HG02970 (cell line): Measurements from ENCODE around the gene SLC28A1.

Experiments used
- ATAC-seq: cut with Tn5 transposase; IDR thresholded peaks from one replicate; pipeline ENCODE4 v1.9.1; 2021; ENCODE audit warnings: mild to moderate bottlenecking, moderate library complexity, moderate number of reproducible peaks; ENCODE audit not compliant: unreplicated experiment, low FRiP score

Gene SLC28A1

DNA sequence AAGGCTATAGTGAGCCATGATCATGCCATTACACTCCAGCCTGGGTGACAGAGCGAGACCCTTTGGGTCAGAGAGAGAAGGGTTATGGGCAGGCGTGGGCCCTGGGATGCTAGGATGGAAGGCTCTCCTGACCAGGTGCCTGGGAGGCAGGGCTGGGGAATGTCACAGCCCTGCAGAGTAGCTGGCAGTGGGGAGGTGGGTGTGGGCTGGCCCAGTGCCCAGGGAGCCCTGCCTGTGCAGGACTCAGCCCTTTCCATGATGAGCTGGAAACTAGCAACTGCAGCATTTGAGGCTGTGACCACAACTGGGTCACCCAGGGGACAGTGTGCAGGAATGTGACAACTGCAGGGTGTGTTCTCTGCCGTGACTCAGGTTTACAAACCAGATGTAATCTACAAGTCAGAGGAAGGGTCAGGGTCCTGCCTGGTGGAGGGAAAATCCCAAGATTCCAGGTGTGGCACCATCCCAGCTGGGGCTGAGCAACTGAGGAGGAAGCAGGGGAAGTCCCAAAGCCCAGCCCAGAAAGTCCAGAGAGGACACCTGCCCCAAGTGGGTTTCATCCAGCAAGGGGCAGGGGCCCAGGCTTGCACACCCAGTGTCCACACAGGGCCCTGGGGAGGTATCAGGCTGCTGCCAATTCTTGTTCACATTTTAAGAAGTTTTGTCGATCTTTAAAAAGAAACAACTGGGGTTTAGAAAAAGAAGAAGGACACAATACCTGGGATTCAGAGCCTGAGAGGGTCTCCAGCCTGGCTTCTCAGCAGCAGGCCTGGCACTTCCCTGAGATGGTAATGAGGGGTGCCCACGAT, 45.5 kb downstream of the SLC28A1 start:
- ATAC-seq, result no peak

DNA sequence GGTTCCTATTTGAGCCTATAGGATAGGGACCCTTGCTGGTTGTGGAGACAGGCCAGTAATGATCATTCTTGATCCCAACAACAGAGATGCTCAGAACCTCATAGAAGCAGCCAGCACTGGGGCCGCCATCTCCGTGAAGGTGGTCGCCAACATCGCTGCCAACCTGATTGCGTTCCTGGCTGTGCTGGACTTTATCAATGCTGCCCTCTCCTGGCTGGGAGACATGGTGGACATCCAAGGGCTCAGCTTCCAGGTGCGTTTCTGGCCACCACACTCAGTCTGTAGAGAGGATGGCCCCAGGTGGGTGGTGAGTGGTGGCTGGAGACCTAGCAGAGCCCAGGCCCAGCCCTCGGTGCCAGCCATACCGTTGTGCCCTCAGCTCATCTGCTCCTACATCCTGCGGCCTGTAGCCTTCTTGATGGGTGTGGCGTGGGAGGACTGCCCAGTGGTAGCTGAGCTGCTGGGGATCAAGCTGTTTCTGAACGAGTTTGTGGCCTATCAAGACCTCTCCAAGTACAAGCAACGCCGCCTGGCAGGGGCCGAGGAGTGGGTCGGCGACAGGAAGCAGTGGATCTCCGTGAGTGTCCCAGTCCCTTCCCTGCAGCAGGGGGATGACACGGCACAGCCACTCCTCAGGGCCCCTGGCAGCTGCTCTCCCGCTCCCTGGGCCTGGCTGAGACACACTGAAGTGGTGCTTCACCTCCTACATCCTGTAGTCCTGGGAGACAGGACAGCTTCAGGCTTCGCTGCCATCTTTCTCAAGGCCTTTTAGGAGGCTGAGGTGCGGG, 50.7 kb downstream of the SLC28A1 start:
- no peak for ATAC-seq

DNA sequence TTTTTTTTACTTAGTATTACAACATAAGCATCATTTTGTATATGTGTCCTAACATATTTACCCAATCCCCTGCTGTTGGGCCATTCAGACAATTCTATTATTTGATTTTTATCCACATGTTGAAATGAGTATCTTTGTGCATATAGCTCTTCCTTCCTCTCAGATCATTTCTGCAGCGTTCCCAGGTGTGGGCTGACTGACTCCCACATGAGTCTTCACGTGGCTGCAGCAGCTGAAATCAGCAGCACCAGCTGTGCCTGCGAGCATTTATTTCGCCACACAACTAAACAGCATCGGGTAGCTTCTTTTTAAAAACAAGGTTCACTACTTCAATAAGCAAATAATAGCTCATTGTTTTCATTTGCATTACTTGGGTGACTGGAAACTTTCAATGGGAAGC, 52.7 kb downstream of the SLC28A1 start:
- ATAC-seq, result no peak

DNA sequence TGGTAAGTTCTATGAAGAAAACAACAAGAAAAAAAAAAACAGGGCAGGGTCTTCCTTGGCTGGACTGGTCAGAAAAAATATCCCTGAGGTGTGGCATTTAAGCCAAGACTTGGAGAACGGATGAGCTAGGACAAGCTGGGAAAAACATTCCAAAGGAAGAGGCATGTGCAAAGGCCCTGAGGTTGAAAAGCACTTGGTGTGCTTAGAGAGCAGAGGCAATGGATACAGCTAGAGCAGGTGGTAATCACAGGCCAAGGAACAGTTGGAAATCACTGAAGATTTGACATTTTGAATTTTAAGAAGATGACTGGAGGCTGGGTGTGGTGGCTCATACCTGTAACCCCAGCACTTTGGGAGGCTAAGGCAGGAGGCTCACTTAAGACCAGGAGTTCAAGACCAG, 54.3 kb downstream of the SLC28A1 start:
- no peak for ATAC-seq

DNA sequence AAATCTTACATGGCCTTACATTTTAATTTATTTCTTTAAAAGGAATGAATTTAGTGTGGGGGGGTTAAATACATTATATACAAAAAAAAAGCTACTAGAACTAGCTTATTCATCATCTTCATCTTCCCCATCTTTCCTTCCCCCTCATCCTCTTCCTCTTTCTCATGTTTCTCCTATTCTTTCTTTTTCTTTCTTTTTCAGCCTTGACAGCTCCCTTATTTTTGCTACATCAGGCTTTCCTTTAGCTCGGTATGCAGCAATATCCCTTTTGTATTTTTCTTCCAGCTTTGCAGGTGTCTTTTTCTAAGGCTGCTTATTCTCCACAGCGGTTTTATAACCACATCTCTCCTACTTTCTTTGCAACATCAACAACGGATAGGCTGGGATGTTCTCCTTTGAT, 55.9 kb downstream of the SLC28A1 start:
- ATAC-seq, result no peak

DNA sequence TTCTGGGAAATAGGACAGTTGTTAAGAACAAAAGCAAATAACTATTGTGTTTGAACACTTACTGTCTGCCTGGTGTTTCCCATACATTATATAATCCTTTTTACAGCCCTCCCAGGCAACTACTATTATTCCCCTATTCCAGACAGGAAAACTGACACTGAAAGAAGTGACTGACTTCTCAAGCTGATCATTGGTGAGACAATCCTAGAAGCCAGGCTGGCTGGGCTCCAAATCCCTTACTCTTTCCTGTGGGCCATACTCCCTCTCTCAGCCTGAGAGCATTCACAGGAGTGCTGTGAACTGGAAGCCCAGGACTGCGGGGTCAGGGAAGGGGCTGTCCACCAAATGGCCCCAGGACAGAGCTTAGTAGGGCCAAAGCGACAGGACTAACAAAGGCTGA, 58.0 kb downstream of the SLC28A1 start:
- ATAC-seq, result no peak

DNA sequence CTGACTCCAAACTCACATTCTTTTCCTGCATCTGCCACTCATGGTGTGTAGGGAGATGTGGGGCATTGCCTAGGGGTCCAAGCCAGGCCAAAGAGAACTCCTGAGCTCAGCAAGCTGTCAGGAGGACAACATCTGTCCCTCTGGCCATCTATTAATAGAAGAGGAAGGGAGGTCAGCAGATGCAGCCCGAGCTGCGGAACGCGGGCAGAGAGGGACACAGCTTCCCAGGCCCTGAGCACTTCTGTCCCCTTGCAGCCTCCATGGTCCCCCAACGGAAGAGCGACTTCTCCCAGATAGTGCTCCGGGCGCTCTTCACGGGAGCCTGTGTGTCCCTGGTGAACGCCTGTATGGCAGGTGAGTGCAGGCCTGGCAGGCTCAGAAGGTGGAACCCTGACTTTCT, 59.8 kb downstream of the SLC28A1 start:
- no peak for ATAC-seq

DNA sequence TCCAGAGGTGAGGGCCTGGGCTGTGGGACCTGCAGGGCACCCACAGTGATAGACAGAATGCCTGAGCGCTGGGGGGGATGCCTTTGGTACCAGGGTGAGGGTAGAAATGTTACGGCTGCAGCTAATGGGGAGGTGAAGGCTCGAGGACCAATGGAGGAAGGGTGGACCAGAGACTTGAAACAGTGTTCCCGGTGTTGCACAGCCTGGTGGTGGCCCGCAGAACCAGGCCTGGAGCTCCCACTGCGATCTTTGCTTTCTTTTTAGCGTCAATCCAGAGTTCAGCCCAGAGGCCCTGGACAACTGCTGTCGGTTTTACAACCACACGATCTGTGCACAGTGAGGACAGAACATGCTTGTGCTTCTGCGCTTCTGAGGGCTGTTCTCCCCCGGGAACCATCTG, 60.4 kb downstream of the SLC28A1 start:
- no peak for ATAC-seq

DNA sequence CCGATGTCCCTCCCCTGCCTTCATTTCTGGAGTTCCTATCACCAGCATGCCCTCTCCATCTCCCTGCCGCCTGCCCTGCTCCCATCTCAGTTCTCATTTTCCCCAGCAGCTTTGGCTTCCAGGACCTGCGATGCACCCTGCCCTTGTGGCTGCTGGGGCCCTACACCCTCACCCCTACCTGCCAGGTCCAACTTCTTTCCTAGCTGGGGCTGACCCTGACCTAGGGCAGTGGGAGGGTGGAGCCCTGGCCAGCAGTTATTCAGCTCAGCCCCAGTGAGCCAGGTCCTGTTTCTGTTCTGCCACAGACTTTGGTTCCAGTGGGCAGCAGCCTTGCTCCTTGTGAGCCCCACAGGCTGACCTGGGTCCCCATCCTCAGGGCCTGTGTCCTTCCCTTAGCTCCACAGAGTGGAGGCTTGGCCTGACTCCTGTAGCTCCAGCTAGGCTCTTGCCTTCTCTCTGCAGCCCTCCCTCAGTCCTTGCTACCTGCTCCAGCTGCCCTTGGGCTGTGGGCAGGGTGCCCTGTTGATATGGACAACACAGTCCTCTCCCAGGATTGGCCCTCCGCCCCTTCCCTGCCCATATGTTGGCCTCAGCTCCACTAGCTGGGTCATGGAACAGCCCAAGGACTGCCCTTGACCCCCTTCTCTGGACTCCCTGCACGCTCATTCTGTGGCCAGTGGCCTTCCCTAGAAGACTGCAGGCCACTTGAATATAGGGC, 62.5 kb downstream of the SLC28A1 start:
- no peak for ATAC-seq

DNA sequence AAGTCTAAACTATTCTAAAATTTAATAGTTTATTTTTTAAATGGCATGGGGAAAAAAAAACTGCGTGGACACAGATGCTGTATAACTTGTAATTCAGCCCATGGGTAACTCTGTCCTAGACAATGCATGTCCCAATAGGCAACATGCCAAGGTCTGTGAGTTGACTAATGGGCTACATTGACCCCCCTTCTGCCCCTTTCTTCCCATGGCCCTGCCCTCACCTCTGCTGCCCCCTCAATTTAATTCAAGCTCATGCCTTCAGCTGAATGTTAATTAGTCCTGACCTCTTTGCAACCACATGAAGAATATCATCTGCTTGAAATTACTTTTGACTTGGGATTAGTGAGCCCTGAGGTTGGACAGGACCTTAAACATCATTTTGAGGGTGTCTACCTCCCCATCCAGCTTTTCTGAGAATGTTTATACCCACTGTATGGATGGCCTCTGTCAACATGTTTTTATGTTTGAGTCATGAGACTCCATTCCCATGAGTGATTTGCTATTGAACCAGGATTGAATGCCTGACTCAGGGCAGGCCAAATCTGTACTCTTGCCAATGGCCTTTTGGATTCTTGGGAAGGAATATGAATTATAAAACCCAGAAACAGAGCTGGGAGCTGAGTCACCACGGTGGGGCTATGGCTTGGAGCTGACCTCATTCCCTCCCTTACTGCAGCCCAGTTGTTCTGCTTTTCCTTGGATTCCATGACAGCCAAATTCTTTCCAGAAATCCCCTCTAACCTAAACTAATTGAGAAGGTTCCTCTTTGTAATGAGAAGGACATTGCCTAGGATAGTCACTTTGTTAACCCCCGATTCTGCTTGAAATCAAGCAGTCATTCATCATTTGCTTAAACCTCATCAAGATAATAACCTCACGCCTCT, 63.7 kb downstream of the SLC28A1 start:
- no peak for ATAC-seq

DNA sequence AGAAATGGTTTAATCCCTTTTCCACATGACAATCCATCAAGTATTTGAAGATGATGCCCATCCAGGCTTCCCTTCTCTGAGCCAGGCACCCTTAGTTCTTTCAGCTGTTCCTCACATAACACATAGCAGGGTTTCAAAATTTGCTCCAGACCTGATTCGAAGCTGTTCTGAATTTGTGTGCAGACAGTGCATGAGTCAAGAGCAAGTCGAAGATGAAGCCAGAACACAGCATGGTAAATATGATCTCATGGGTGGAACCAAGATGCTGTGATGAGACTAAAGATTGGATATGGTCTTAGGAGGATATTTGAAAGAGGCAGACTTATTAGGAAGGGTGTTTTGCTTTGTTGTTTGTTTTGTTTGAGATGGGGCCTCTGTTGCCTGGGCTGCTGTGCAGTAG, 64.6 kb downstream of the SLC28A1 start:
- ATAC-seq, result no peak

DNA sequence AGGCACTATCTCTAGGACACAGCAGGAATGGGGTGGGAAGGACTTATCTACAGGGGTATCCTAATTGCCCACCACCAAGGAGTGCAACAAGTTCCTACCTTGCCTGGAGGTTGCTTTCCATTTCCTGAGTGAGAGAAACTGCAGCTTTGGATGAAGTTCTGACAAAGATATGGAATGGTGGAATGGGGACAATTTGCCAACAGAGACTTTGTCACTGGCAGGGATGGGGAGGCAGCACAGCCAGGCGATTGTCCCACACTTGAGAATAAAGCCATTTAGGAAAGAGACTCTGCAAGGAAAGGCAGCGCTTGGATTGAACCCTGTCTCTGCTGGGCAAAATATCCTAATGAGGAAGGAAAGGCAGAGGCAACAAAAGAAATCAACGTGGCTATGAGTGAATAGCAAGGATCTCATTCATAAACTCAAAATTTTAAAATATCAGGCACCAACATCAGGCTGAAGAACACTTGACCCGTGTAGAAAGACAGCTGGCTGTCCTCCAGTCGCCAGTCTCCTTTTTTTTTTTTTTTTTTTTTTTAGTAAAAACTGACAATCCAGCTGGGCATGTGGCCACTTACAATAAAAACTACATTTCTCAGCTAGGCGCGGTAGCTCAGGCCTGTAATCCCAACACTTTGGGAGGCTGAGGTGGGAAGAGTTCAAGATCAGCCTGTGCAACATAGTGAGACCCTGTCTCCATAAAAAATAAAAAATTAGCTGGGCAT, 65.5 kb downstream of the SLC28A1 start:
- ATAC-seq, result no peak

DNA sequence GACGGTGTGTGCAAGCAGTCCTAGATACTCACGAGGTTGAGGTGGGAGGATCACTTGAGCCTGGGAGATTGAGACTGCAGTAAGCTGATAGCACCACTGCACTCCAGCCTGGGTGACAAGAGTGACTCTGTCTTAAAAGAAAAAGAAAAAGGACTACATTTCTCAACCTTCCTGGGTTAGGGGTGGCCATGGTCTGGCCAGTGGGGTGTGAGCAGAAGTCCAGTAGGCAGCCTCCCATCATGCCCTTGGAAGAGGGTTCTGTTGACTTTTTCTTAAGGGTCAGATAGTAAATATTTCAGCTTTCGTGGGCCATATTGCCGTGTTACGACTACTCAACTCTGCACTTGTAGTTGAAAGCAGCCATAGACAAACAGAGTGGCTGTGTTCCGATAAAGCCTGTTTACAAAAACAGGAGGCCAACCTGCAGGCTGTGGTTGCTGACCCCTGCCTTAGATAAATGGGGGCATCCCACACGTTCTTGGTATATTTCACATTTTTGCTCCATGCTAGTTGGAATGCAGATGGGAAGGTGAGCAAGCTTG, 66.2 kb downstream of the SLC28A1 start:
- ATAC-seq, result no peak

DNA sequence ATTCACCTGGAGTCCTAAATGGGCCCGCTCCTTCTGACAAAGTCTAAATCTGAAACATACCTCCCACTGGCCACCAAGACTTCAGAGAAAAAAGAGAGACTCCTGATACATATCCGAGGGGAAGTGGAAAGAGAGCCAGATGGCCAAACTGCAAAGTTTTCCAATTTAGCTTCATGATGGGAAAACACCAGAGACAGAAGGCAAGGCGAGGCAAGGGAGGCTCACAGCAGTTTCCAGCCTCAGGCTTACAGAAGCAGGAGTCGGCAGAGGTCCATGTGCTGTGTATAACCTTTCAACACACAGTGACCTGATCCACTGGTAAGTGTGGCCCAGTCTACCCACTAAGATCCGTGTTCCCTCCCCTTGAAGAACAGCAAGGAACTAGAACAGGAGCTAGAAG, 67.3 kb downstream of the SLC28A1 start:
- no peak for ATAC-seq

DNA sequence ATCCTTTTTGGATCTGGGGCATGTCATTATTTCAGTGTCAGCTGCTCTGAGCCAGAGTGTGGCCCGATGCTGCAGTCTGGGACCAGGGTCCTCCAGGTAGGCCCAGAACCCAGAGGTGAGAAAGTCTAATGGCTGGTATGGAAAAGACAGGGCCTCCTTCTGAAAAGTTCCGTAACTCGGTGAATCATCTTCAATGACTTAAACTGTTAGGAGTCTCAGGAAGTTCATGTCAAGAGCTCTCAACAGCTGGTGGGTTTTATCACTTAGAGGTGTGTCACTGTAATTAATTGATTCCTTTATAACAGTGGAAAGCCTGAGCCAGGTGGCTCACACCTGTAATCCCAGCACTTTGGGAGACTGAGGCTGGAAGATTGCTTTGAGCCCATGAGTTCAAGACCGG, 68.7 kb downstream of the SLC28A1 start:
- ATAC-seq, result no peak

DNA sequence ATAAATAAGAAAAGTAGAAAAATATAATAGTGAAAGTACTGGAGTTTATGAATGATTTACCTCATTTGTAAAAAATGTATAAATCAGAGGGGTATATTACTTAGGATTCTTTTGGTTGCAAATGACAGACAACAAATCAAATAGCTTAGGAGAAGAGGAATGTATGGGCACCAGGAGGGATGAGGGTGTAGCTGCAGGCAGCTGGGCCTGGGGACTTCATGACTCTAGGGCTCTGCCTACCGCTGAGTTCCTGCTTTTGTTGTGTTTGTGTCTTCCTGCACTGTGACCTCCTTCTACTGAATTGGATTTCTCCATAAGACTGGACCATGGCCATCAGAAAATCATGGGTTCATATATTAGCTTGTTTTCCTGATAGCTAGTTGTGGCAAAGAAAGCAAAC, 69.3 kb downstream of the SLC28A1 start:
- ATAC-seq, result no peak

DNA sequence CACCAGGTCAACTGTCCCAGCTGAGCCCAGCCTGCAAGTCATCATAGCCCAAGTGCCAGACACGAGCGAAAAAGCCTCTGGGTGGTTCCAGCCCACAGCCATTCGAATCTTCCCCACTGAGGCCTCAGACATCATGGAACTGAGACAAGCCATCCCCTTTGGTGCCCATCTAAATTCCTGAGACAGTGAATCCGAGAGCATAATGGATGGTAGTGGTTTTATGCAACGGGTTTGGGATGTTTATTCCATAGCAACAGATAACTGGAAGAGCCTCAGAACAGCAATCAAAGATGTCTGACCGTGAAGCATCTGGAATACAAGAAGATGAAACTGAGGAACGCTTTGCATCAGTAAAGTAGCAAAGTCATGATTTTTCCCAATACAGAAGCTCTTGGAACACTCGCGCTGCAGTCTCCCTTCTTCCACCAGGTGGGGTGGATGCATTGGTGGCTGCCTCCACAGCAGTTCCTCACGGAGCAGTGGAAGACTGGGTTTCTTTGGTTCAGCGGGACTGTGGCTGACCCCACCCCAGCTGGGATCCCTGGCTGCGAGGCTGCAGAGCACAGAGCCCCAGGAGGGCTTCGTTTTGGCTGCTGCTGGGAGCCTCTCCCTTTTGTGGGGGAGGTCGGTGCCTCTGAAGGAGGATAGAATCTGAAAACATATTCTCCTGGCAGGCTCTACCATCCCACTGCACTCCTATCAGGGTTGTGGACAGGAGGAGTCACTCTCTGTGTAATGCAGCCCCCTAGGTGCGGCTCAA, 70.8 kb downstream of the SLC28A1 start:
- ATAC-seq, result no peak

DNA sequence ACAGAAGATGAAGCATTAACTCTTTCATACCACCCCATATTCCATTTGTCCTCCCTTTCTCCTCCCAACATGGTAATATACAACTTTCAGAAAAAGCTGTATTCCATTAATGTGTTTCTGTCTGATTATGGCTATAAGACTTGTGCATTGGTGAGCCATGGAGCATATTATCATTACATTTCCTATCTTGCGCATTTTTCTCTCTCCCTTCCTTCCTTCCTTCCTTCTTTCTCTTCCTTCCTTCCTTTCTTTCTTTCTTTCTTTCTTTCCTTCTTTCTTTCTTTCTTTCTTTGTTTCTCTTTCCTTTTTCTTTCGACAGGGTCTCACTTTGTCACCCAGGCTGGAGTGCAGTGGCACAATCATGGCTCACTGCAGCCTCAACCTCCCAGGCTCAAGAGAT, 71.7 kb downstream of the SLC28A1 start:
- no peak for ATAC-seq
